Posterior vena cava (tissue), 2 donors: ENCODE data around the gene UFSP2. TPM values are rescaled to one million over a fixed set of nuclear protein-coding genes. Genes with fewer than 3 reads are reported as not detected.

Experiments
- DNase-seq: peaks from one replicate; pipeline ENCODE4 v3.0.0-alpha.2; 2020; ENCODE audit warnings: low spot score
- intact Hi-C, 2 donors: fragments of 100-400 bp; cut with DNase I; formaldehyde crosslinking; loops; one replicate each; pipeline versions ENCODE4 v1.14.1 to v1.14.2; 2022 to 2023
- total RNA-seq, 2 donors: library from RNA; stranded (reverse); fragmentation: NEBNext Ultra II Directional; extraction: Animal tissue kit (Norgen Biotek cat#: 25700); gene quantifications; one replicate each; pipeline ENCODE4 v1.2.1, GENCODE V29; 2021
- donor health status: DM: yes; HTN: yes; CAD: no.
- donor health status: DM: yes; HTN: yes; CAD: no.

UFSP2 gene
- total RNA-seq, 2 donors from 2014 or later = 40.3 to 51.8 TPM

GRCh38 chr4:185395238-185395955 lies 30.4 kb downstream of the UFSP2 start, which contains the start of gene LRP2BP:
Gene LRP2BP (minus strand): TSS chr4:185395924. CDS start chr4:185378186, 17,738 bp downstream.
- DNase-seq = no peak
- intact Hi-C loops = loop anchor here in 1 of 2 donors (10.0 kb wide), 1 partner anchor 191 kb away; the partner anchor contains the start of genes CFAP97 and SNX25

GRCh38 chr4:185394568-185395237 lies 31.1 kb downstream of the UFSP2 start:
- DNase-seq = no peak
- intact Hi-C loops = loop anchor here in 1 of 2 donors (10.0 kb wide), 1 partner anchor 190 kb away; the partner anchor contains the start of genes CFAP97 and SNX25

- intact Hi-C loops = loop anchor here in 1 of 2 donors (10.0 kb wide), 1 partner anchor 187 kb away; the partner anchor contains the start of genes CFAP97 and SNX25
- no peak for DNase-seq
Observed at GRCh38 chr4:185392156-185392555, 33.6 kb downstream of the UFSP2 start.

GRCh38 chr4:185390941-185391340 lies 34.8 kb downstream of the UFSP2 start:
- intact Hi-C loops = loop anchor here in 1 of 2 donors (10.0 kb wide), 1 partner anchor 186 kb away; the partner anchor contains the start of genes CFAP97 and SNX25
- DNase-seq = no peak

- no peak for DNase-seq
- intact Hi-C loops = no loop called here
Observed at GRCh38 chr4:185387957-185388356, 37.8 kb downstream of the UFSP2 start.

- intact Hi-C loops = no loop called here
- DNase-seq = no peak
Observed at GRCh38 chr4:185384930-185385331, 40.8 kb downstream of the UFSP2 start.

- intact Hi-C loops = no loop called here
- no peak for DNase-seq
Observed at GRCh38 chr4:185384061-185384460, 41.7 kb downstream of the UFSP2 start.

GRCh38 chr4:185383451-185383850 lies 42.3 kb downstream of the UFSP2 start:
- intact Hi-C loops = no loop called here
- no peak for DNase-seq

GRCh38 chr4:185382754-185383153 lies 43.0 kb downstream of the UFSP2 start:
- DNase-seq = no peak
- intact Hi-C loops = no loop called here

GRCh38 chr4:185381288-185382196 lies 44.2 kb downstream of the UFSP2 start:
- no peak for DNase-seq
- intact Hi-C loops = no loop called here

GRCh38 chr4:185380320-185380719 lies 45.4 kb downstream of the UFSP2 start:
- intact Hi-C loops = no loop called here
- no peak for DNase-seq

GRCh38 chr4:185379326-185380295 lies 46.2 kb downstream of the UFSP2 start:
- intact Hi-C loops = no loop called here
- DNase-seq = no peak

- intact Hi-C loops = no loop called here
- DNase-seq = no peak
Observed at GRCh38 chr4:185378264-185378663, 47.5 kb downstream of the UFSP2 start.

GRCh38 chr4:185374573-185374972 lies 51.2 kb downstream of the UFSP2 start:
- intact Hi-C loops = no loop called here
- DNase-seq = no peak

- intact Hi-C loops = no loop called here
- DNase-seq = no peak
Observed at GRCh38 chr4:185374027-185374426, 51.7 kb downstream of the UFSP2 start.

GRCh38 chr4:185371702-185372101 lies 54.1 kb downstream of the UFSP2 start:
- intact Hi-C loops = no loop called here
- no peak for DNase-seq

GRCh38 chr4:185370268-185370949 lies 55.4 kb downstream of the UFSP2 start:
- intact Hi-C loops = no loop called here
- no peak for DNase-seq

GRCh38 chr4:185369731-185370130 lies 56.0 kb downstream of the UFSP2 start:
- intact Hi-C loops = no loop called here
- no peak for DNase-seq
